Measurements from ENCODE around the gene TTYH1. TPM values are rescaled to one million over a fixed set of nuclear protein-coding genes. Genes with fewer than 3 reads are reported as not detected.

TTYH1 gene
- total and polyA plus RNA-seq, 9 of the 15 experiments (the other 6 are each of a cell fraction or from before 2014, with no cell fraction given), result 0.08 TPM; not detected in 8

GRCh38 chr19:54448040-54448773 is 32.9 kb downstream of the TTYH1 start (continued):
- TF ChIP-seq MYNN (IDR thresholded peaks at IDR 0.05) (no peak), MYNN (CRISPR knock-in tag; IDR thresholded peaks at IDR 0.05) (no peak), E2F1 (CRISPR knock-in tag; IDR thresholded peaks at IDR 0.05) (no peak), ZC3H11A (IDR thresholded peaks at IDR 0.05; ENCODE audit: low read depth, low read length) (no peak), SMAD3 (CRISPR knock-in tag; conservative IDR thresholded peaks at IDR 0.05) (no peak), ZC3H8 (IDR thresholded peaks at IDR 0.05) (no peak), OTX1 (CRISPR knock-in tag; IDR thresholded peaks at IDR 0.05) (no peak), COPS2 (conservative IDR thresholded peaks at IDR 0.05) (no peak), ZBTB49 (CRISPR knock-in tag; IDR thresholded peaks at IDR 0.05; ENCODE audit: borderline replicate concordance) (no peak), CREB1 (IDR thresholded peaks at IDR 0.05) (no peak), CREB1 (CRISPR knock-in tag; IDR thresholded peaks at IDR 0.05) (no peak), NFE2 (IDR thresholded peaks at IDR 0.05; ENCODE audit: low read depth) (no peak), PPARD (CRISPR knock-in tag; IDR thresholded peaks at IDR 0.05) (no peak), MXD1 (CRISPR knock-in tag; IDR thresholded peaks at IDR 0.05; ENCODE audit: borderline replicate concordance, poor library complexity, severe bottlenecking) (no peak), SIN3A (IDR thresholded peaks at IDR 0.05; ENCODE audit: borderline replicate concordance in 2 of 2, control insufficient read depth in 1 of 2, low read depth in 2 of 2, low read length in 2 of 2) (peak; percentile 41 to 54; a peak in 2 of 4 replicates)
- TF ChIP-seq, protein P1, sequence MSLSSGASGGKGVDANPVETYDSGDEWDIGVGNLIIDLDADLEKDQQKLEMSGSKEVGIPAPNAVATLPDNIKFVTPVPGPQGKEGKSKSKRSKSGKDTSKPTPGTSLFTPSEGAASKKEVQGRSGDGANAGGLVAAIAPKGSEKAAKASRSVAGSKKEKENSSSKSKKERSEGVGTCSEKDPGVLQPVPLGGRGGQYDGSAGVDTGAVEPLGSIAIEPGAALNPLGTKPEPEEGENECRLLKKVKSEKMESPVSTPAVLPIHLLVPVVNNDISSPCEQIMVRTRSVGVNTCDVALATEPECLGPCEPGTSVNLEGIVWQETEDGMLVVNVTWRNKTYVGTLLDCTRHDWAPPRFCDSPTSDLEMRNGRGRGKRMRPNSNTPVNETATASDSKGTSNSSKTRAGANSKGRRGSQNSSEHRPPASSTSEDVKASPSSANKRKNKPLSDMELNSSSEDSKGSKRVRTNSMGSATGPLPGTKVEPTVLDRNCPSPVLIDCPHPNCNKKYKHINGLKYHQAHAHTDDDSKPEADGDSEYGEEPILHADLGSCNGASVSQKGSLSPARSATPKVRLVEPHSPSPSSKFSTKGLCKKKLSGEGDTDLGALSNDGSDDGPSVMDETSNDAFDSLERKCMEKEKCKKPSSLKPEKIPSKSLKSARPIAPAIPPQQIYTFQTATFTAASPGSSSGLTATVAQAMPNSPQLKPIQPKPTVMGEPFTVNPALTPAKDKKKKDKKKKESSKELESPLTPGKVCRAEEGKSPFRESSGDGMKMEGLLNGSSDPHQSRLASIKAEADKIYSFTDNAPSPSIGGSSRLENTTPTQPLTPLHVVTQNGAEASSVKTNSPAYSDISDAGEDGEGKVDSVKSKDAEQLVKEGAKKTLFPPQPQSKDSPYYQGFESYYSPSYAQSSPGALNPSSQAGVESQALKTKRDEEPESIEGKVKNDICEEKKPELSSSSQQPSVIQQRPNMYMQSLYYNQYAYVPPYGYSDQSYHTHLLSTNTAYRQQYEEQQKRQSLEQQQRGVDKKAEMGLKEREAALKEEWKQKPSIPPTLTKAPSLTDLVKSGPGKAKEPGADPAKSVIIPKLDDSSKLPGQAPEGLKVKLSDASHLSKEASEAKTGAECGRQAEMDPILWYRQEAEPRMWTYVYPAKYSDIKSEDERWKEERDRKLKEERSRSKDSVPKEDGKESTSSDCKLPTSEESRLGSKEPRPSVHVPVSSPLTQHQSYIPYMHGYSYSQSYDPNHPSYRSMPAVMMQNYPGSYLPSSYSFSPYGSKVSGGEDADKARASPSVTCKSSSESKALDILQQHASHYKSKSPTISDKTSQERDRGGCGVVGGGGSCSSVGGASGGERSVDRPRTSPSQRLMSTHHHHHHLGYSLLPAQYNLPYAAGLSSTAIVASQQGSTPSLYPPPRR (CRISPR knock-in tag; IDR thresholded peaks at IDR 0.05; ENCODE audit: borderline replicate concordance), result no peak
- TF ChIP-seq, protein P2, sequence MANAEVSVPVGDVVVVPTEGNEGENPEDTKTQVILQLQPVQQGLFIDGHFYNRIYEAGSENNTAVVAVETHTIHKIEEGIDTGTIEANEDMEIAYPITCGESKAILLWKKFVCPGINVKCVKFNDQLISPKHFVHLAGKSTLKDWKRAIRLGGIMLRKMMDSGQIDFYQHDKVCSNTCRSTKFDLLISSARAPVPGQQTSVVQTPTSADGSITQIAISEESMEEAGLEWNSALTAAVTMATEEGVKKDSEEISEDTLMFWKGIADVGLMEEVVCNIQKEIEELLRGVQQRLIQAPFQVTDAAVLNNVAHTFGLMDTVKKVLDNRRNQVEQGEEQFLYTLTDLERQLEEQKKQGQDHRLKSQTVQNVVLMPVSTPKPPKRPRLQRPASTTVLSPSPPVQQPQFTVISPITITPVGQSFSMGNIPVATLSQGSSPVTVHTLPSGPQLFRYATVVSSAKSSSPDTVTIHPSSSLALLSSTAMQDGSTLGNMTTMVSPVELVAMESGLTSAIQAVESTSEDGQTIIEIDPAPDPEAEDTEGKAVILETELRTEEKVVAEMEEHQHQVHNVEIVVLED (CRISPR knock-in tag; IDR thresholded peaks at IDR 0.05), result no peak

All from K562 (cell line).